Activated naive CD8-positive, alpha-beta T cell (primary cell): ENCODE data around the gene SNX4.

Experiments used
- H3K27ac Mint-ChIP-seq: one replicate; pipeline ENCODE4 v1.8.0; 2021; ENCODE audit warnings: mixed read lengths
- H3K27me3 Mint-ChIP-seq: one replicate; pipeline ENCODE4 v1.8.0; 2021; ENCODE audit warnings: mixed read lengths
- H3K36me3 Mint-ChIP-seq: one replicate; pipeline ENCODE4 v1.8.0; 2021; ENCODE audit warnings: mixed read lengths
- H3K4me1 Mint-ChIP-seq: one replicate; pipeline ENCODE4 v1.8.0; 2021; ENCODE audit warnings: low read depth, mixed read lengths
- H3K4me3 Mint-ChIP-seq: one replicate; pipeline ENCODE4 v1.8.0; 2021; ENCODE audit warnings: mild to moderate bottlenecking, mixed read lengths
- H3K9me3 Mint-ChIP-seq: one replicate; pipeline ENCODE4 v1.8.0; 2021; ENCODE audit warnings: low read depth, mixed read lengths

SNX4 gene

DNA sequence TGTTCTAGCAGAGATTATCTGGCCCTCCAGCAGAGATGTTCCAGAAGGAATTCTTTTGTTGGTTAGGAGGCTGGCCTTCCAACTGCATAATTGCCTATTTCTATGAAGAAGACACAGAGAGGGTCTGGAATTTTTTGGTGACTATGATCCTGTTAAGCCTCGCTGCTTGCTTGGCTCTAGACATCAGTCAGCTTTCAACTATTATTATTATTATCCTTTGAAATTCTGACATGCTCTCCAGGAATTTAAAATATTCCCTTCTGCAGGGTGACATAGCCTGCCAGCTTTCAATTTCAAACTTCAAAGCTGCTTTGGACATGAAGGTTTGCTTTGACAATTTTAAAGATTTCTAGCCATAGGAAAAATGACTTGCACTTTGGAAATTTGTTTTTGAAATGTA, 118.6 kb downstream of the SNX4 start:
- Mint-ChIP-seq H3K36me3 (peaks cover 3% of the 10 kb centered on the region), H3K9me3 (peaks cover 7% of the 10 kb centered on the region), H3K4me1 (no peaks in the 10 kb centered on the region), H3K27ac (no peak overlapping the region), H3K27me3 (peaks cover 6% of the 10 kb centered on the region), H3K4me3 (no peak overlapping the region)

DNA sequence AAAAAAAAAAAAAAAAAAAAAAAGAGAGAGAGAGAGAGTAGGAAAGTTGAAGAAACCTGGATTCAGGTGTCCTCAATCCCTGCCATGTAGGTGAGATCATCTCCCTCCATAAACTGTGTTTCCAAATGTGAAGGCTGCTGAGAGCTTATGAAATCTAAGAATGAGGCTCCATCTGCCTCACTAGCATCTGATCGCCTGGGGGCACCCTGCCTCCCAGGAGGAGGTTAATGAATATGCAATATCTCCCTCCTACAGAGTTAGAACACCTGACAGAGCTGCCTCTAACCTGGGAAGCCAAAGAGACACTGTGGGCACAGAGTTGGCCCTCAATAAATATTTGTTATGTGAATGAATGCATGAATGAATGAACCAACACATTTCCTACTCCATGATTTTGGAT, 121.0 kb downstream of the SNX4 start:
- H3K36me3 Mint-ChIP-seq = peaks cover 2% of the 10 kb centered on the region
- H3K27me3 Mint-ChIP-seq = peaks cover 12% of the 10 kb centered on the region
- H3K4me3 Mint-ChIP-seq = no peak overlapping the region
- no peak overlapping the region for H3K27ac Mint-ChIP-seq
- H3K9me3 Mint-ChIP-seq = no peaks in the 10 kb centered on the region
- H3K4me1 Mint-ChIP-seq = peaks cover 1% of the 10 kb centered on the region
